HepG2 (cell line): Measurements from ENCODE around the gene RAE1. TPM values are rescaled to one million over a fixed set of nuclear protein-coding genes. Genes with fewer than 3 reads are reported as not detected.

ENCODE experiments used
- ATAC-seq: fragments of 200-7000 bp; cut with Tn5 transposase; 3 replicates; pipeline ENCODE4 v1.9.1; 2020; ENCODE audit warnings: mild to moderate bottlenecking, moderate library complexity
- BruUV-seq: library from RNA; stranded (reverse); fragments of 400-500 nt; replicated peaks from 2 replicates; lab custom pipeline; 2021; lab: Mats Ljungman, UMichigan
- CTCF ChIA-PET: fragments of 300-600 bp; formaldehyde crosslinking; extraction: SDS; loops from one replicate; lab custom pipeline; 2021; ENCODE audit warnings: low total read pairs, inconsistent platforms, low intra/inter-chr PET ratio; lab: Yijun Ruan, JAX
- POLR2A ChIA-PET: fragments of 350-600 bp; sonication (Branson Sonifier 250); formaldehyde crosslinking; loops from one replicate; lab custom pipeline; 2020; ENCODE audit warnings: antibody characterized with exemption, inconsistent platforms; lab: Yijun Ruan, JAX
- DNase-seq: peaks from one replicate; pipeline ENCODE4 v3.0.0-alpha.2; 2015; ENCODE audit warnings: low spot score
- FAIRE-seq: peaks from 3 replicates; lab custom pipeline; 2011; peaks lifted over from hg19 to GRCh38; lab: Jason Lieb, UNC
- H2AFZ ChIP-seq: one replicate; pipeline ENCODE4 v1.6.1; 2011; ENCODE audit warnings: low read length, inconsistent platforms
- H3K27ac ChIP-seq: fragments of 300-600 bp; 3 replicates; pipeline ENCODE4 v1.8.0; 2011; ENCODE audit warnings: mixed run types, mild to moderate bottlenecking, mixed read lengths, low read length, inconsistent platforms; ENCODE audit not compliant: insufficient read depth; ENCODE audit errors: extremely low read length
- H3K27me3 ChIP-seq, 2 experiments: fragments of 200-600 bp in 1 of 2; 2 replicates in 1 of 2; 3 replicates in 1 of 2; pipeline versions ENCODE4 v1.6.0 to v1.8.0; 2011; ENCODE audit warnings: low read length in 2 of 2, mild to moderate bottlenecking in 2 of 2, moderate library complexity in 2 of 2, inconsistent platforms in 1 of 2; ENCODE audit not compliant: insufficient read depth in 2 of 2, control insufficient read depth in 1 of 2
- H3K36me3 ChIP-seq, 2 experiments: fragments of 200-600 bp in 1 of 2; replicated peaks in 1 of 2; 2 replicates in 1 of 2; 3 replicates in 1 of 2; pipeline versions ENCODE4 v1.5.1 to v1.8.0; 2011; ENCODE audit warnings: low read length in 2 of 2, inconsistent platforms in 1 of 2; ENCODE audit not compliant: insufficient read depth in 2 of 2, control insufficient read depth in 1 of 2
- H3K4me1 ChIP-seq: 2 replicates; pipeline ENCODE4 v1.5.1; 2012; ENCODE audit warnings: low read length, inconsistent platforms; ENCODE audit not compliant: insufficient read depth
- H3K4me2 ChIP-seq: 2 replicates; pipeline ENCODE4 v1.6.0; 2011; ENCODE audit warnings: low read depth, low read length, inconsistent platforms
- H3K4me3 ChIP-seq, 3 experiments: fragments of 200-600 bp in 1 of 3; sonication (generic), shearing (Covaris generic) in 1 of 3; replicated peaks in 1 of 3; 2 replicates each; pipeline ENCODE4 v1.5.1; 2011 to 2016; ENCODE audit warnings: low read length in 3 of 3, inconsistent platforms in 2 of 3, low read depth in 2 of 3, mild to moderate bottlenecking in 2 of 3, control low read depth in 1 of 3, mixed read lengths in 1 of 3; ENCODE audit not compliant: insufficient read depth in 1 of 3
- H3K79me2 ChIP-seq: one replicate; pipeline ENCODE4 v1.6.1; 2011; ENCODE audit warnings: low read length, inconsistent platforms; ENCODE audit not compliant: insufficient read depth
- H3K9ac ChIP-seq: 2 replicates; pipeline ENCODE4 v1.6.0; 2011; ENCODE audit warnings: mild to moderate bottlenecking, low read depth, low read length, inconsistent platforms; ENCODE audit not compliant: insufficient read depth
- H3K9me3 ChIP-seq: 2 replicates; pipeline ENCODE4 v1.5.1; 2012; ENCODE audit warnings: mild to moderate bottlenecking, low read length
- H4K20me1 ChIP-seq: 2 replicates; pipeline ENCODE4 v1.6.0; 2011; ENCODE audit warnings: inconsistent platforms, mild to moderate bottlenecking, low read length, moderate library complexity; ENCODE audit not compliant: insufficient read depth
- CEBPG ChIP-seq: IDR thresholded peaks from 2 replicates; pipeline ENCODE4 v1.6.1; 2016
- DNMT3B ChIP-seq: conservative IDR thresholded peaks from 2 replicates; pipeline ENCODE4 v1.6.1; 2016; ENCODE audit warnings: missing biosample characterization, control low read depth
- FOSL2 ChIP-seq: sonication (generic); formaldehyde crosslinking; IDR thresholded peaks from 2 replicates; pipeline ENCODE4 v1.4.0; 2020; ENCODE audit warnings: missing genetic modification reagents
- GZF1 ChIP-seq: sonication (generic); formaldehyde crosslinking; IDR thresholded peaks from 2 replicates; pipeline ENCODE4 v1.5.1; 2020; ENCODE audit warnings: mild to moderate bottlenecking, missing genetic modification reagents
- HOXD1 ChIP-seq: sonication (generic); formaldehyde crosslinking; IDR thresholded peaks from 2 replicates; pipeline ENCODE4 v1.5.0; 2020; ENCODE audit warnings: missing genetic modification reagents
- ISL2 ChIP-seq: sonication (generic); formaldehyde crosslinking; IDR thresholded peaks from 2 replicates; pipeline ENCODE4 v1.5.0; 2020; ENCODE audit warnings: missing genetic modification reagents
- MTF1 ChIP-seq: sonication (generic); formaldehyde crosslinking; IDR thresholded peaks from 2 replicates; pipeline ENCODE4 v1.5.0; 2020; ENCODE audit warnings: missing genetic modification reagents
- SNAPC4 ChIP-seq: sonication (generic); formaldehyde crosslinking; IDR thresholded peaks from 2 replicates; pipeline ENCODE4 v1.4.0; 2020; ENCODE audit warnings: mild to moderate bottlenecking, missing genetic modification reagents
- SOX13 ChIP-seq, 3 experiments: fragments of 450-650 bp in 1 of 3; sonication (generic) in 1 of 3; formaldehyde crosslinking in 1 of 3; IDR thresholded peaks in 2 of 3; conservative IDR thresholded peaks in 1 of 3; 2 replicates each; pipeline versions ENCODE4 v1.5.0 to v1.6.1; 2016 to 2020; ENCODE audit warnings: antibody characterized with exemption in 1 of 3, mild to moderate bottlenecking in 1 of 3, missing compliant biosample characterization in 1 of 3, missing genetic modification reagents in 1 of 3, moderate library complexity in 1 of 3
- ZNF160 ChIP-seq: sonication (generic); formaldehyde crosslinking; IDR thresholded peaks from 2 replicates; pipeline ENCODE4 v1.8.0; 2022; ENCODE audit warnings: mild to moderate bottlenecking, inconsistent platforms, missing genetic modification reagents
- ZNF350 ChIP-seq: sonication (generic); formaldehyde crosslinking; IDR thresholded peaks from 2 replicates; pipeline ENCODE4 v1.4.0; 2020; ENCODE audit warnings: mild to moderate bottlenecking, low read depth, missing genetic modification reagents, borderline replicate concordance
- ZNF550 ChIP-seq: sonication (generic); formaldehyde crosslinking; IDR thresholded peaks from 2 replicates; pipeline ENCODE4 v1.4.0; 2020; ENCODE audit warnings: mild to moderate bottlenecking, missing genetic modification reagents, borderline replicate concordance
- ZNF558 ChIP-seq: sonication (generic); formaldehyde crosslinking; IDR thresholded peaks from 2 replicates; pipeline ENCODE4 v1.9.0; 2022; ENCODE audit warnings: mild to moderate bottlenecking, missing genetic modification reagents, borderline replicate concordance
- ZNF564 ChIP-seq: sonication (generic); formaldehyde crosslinking; IDR thresholded peaks from 2 replicates; pipeline ENCODE4 v1.8.1; 2023; ENCODE audit warnings: mild to moderate bottlenecking, missing genetic modification reagents
- WGBS: methylation state at CpG from one replicate; pipeline ENCODE4 v1.1.6; 2017; ENCODE audit warnings: low lambda C conversion rate; 5-methylcytosine and 5-hydroxymethylcytosine counted together
- in situ Hi-C: cut with HindIII; loops from 2 replicates; pipeline ENCODE4 v1.10.0; 2017; ENCODE audit warnings: low pct_unique_long_range_greater_than_20kb; ENCODE audit not compliant: extremely low pct_ligation_motif_present
- intact Hi-C: fragments of 100-400 bp; cut with micrococcal nuclease; formaldehyde crosslinking; loops from one replicate; pipeline ENCODE4 v1.10.0; 2022; ENCODE audit not compliant: unreplicated experiment
- polyA plus RNA-seq, 8 experiments: library from polyadenylated mRNA; depleted of rRNA in 3 of 8; stranded (reverse) in 7 of 8; unstranded in 1 of 8; fragments of >200 nt; fragmentation: Illumina TruSeq in 4 of 8; extraction: Trizol in 4 of 8; gene quantifications; 2 replicates each; pipeline versions ENCODE4 v1.2.1 to v1.2.3, GENCODE V29; 2011 to 2016; ENCODE audit warnings: low read depth in 4 of 8, missing spikeins in 1 of 8, mixed read lengths in 1 of 8; ENCODE audit not compliant: insufficient read depth in 1 of 8
- total RNA-seq, 5 experiments: library from RNA; depleted of rRNA; stranded (reverse); fragments of >200 nt; fragmentation: Illumina TruSeq; extraction: Trizol; gene quantifications; 2 replicates each; pipeline ENCODE4 v1.2.3, GENCODE V29; 2016; ENCODE audit warnings: low read depth in 1 of 5
- TF ChIP-seq, protein P1 (sequence below): sonication (generic); formaldehyde crosslinking; IDR thresholded peaks from 2 replicates; pipeline ENCODE4 v1.5.1; 2020; ENCODE audit warnings: mild to moderate bottlenecking, missing genetic modification reagents, moderate library complexity
- TF ChIP-seq, protein P2 (sequence below): sonication (generic); formaldehyde crosslinking; IDR thresholded peaks from 2 replicates; pipeline ENCODE4 v1.4.0; 2020; ENCODE audit warnings: mild to moderate bottlenecking, low read depth, missing genetic modification reagents

The RAE1 gene
- total and polyA plus RNA-seq, 2 of the 13 experiments (the other 11 are each of a cell fraction or from before 2014, with no cell fraction given), result 36.1 to 72.9 TPM

GRCh38 chr20:57322476-57322875 is 28.6 kb upstream of the RAE1 start:
- DNase-seq, result no peak
- H3K27me3 ChIP-seq, result peaks cover 4 to 26% of the 10 kb centered on the region in 2 experiments; a peak in 4 of 5 replicates
- CTCF ChIA-PET, result no interaction called here
- 19% methylated on average over 2 of the region's 2 CpGs for WGBS
- no peak for FAIRE-seq
- H3K9me3 ChIP-seq, result no peaks in the 10 kb centered on the region
- H4K20me1 ChIP-seq, result no peaks in the 10 kb centered on the region
- POLR2A ChIA-PET, result no interaction called here
- H3K9ac ChIP-seq, result no peak overlapping the region
- no peaks in the 10 kb centered on the region for H3K79me2 ChIP-seq
- no peaks in the 10 kb centered on the region for H3K36me3 ChIP-seq
- no peak overlapping the region for H3K4me3 ChIP-seq
- peaks cover 10% of the 10 kb centered on the region for H3K4me1 ChIP-seq
- no peak for TF ChIP-seq ISL2 (CRISPR knock-in tag)
- TF ChIP-seq SOX13 (IDR thresholded peaks at IDR 0.05), result no peak
- TF ChIP-seq SOX13 (CRISPR knock-in tag; conservative IDR thresholded peaks at IDR 0.05 in 1 of 2, IDR thresholded peaks at IDR 0.05 in 1 of 2), result no peak
- no peak for TF ChIP-seq ZNF558 (CRISPR knock-in tag)
- no peak for TF ChIP-seq ZNF350 (CRISPR knock-in tag)
- TF ChIP-seq, protein P1, sequence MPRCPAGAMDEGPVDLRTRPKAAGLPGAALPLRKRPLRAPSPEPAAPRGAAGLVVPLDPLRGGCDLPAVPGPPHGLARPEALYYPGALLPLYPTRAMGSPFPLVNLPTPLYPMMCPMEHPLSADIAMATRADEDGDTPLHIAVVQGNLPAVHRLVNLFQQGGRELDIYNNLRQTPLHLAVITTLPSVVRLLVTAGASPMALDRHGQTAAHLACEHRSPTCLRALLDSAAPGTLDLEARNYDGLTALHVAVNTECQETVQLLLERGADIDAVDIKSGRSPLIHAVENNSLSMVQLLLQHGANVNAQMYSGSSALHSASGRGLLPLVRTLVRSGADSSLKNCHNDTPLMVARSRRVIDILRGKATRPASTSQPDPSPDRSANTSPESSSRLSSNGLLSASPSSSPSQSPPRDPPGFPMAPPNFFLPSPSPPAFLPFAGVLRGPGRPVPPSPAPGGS, result no peak
- TF ChIP-seq GZF1 (CRISPR knock-in tag), result no peak
- TF ChIP-seq ZNF550 (CRISPR knock-in tag), result no peak
- no peak for TF ChIP-seq MTF1 (CRISPR knock-in tag)
- no peak for TF ChIP-seq HOXD1
- TF ChIP-seq, protein P2, sequence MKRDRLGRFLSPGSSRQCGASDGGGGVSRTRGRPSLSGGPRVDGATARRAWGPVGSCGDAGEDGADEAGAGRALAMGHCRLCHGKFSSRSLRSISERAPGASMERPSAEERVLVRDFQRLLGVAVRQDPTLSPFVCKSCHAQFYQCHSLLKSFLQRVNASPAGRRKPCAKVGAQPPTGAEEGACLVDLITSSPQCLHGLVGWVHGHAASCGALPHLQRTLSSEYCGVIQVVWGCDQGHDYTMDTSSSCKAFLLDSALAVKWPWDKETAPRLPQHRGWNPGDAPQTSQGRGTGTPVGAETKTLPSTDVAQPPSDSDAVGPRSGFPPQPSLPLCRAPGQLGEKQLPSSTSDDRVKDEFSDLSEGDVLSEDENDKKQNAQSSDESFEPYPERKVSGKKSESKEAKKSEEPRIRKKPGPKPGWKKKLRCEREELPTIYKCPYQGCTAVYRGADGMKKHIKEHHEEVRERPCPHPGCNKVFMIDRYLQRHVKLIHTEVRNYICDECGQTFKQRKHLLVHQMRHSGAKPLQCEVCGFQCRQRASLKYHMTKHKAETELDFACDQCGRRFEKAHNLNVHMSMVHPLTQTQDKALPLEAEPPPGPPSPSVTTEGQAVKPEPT (CRISPR knock-in tag), result no peak
- TF ChIP-seq CEBPG (CRISPR knock-in tag), result no peak
- TF ChIP-seq ZNF160 (CRISPR knock-in tag), result no peak
- no peak for TF ChIP-seq FOSL2 (CRISPR knock-in tag)
- no peak for TF ChIP-seq ZNF564
- no peak for TF ChIP-seq DNMT3B
- no peak for TF ChIP-seq SNAPC4 (CRISPR knock-in tag)
- TF ChIP-seq, all 625 proteins: peak for 0
- intact Hi-C loops (no loop called here), in situ Hi-C loops (no loop called here)
- no peak for ATAC-seq
- Histone ChIP-seq H2AFZ (no peak overlapping the region), H3K27ac (no peak overlapping the region), H3K4me2 (no peak overlapping the region)
- no TSS peak for BruUV-seq
